Measurements from ENCODE around the gene NXPE2. TPM values are rescaled to one million over a fixed set of nuclear protein-coding genes. Genes with fewer than 3 reads are reported as not detected.

NXPE2 gene
- total RNA-seq, 1 donor from 2014 or later, result not detected

- intact Hi-C loops (cut with micrococcal nuclease), result no loop called here
- Mint-ChIP-seq H3K4me1 (no peaks in the 10 kb centered on the region), H3K9me3 (peaks cover 8% of the 10 kb centered on the region), H3K27ac (no peak overlapping the region), H3K4me3 (no peak overlapping the region), H3K36me3 (ENCODE audit: low read depth) (no peaks in the 10 kb centered on the region), H3K27me3 (no peaks in the 10 kb centered on the region)
- POLR2A ChIA-PET, result no interaction called here
- ATAC-seq (ENCODE audit: low read depth) (no peak), DNase-seq (no peak)
- CTCF ChIA-PET, result no interaction called here
- TF ChIP-seq CTCF (IDR thresholded peaks at IDR 0.05), result no peak
Measured at GRCh38 chr11:114713756-114714155, 35.4 kb downstream of the NXPE2 start.

GRCh38 chr11:114719562-114719961, 41.2 kb downstream of the NXPE2 start:
- no peak for ATAC-seq (ENCODE audit: low read depth)
- Mint-ChIP-seq H3K27me3 (no peaks in the 10 kb centered on the region), H3K4me3 (no peak overlapping the region), H3K36me3 (ENCODE audit: low read depth) (no peaks in the 10 kb centered on the region), H3K4me1 (no peaks in the 10 kb centered on the region), H3K9me3 (no peaks in the 10 kb centered on the region), H3K27ac (no peak overlapping the region)
- no peak for TF ChIP-seq CTCF (IDR thresholded peaks at IDR 0.05)
- no peak for DNase-seq
- ChIA-PET POLR2A (no interaction called here), CTCF (no interaction called here)
- intact Hi-C loops (cut with micrococcal nuclease), result no loop called here

GRCh38 chr11:114724916-114725524, 46.7 kb downstream of the NXPE2 start:
- H3K27ac Mint-ChIP-seq, result no peak overlapping the region
- CTCF ChIA-PET, result no interaction called here

GRCh38 chr11:114725623-114726022, 47.3 kb downstream of the NXPE2 start:
- H3K27me3 Mint-ChIP-seq, result no peaks in the 10 kb centered on the region
- H3K9me3 Mint-ChIP-seq, result peaks cover 7% of the 10 kb centered on the region
- ChIA-PET CTCF (no interaction called here), POLR2A (no interaction called here)
- H3K36me3 Mint-ChIP-seq (ENCODE audit: low read depth), result no peaks in the 10 kb centered on the region
- DNase-seq, result no peak
- no peaks in the 10 kb centered on the region for H3K4me1 Mint-ChIP-seq
- intact Hi-C loops (cut with micrococcal nuclease), result no loop called here
- H3K4me3 Mint-ChIP-seq, result no peak overlapping the region
- no peak for TF ChIP-seq CTCF (IDR thresholded peaks at IDR 0.05)
- no peak for ATAC-seq (ENCODE audit: low read depth)
- no peak overlapping the region for H3K27ac Mint-ChIP-seq

More at GRCh38 chr11:114724916-114725524, 46.7 kb downstream of the NXPE2 start:
- no peaks in the 10 kb centered on the region for H3K4me1 Mint-ChIP-seq
- POLR2A ChIA-PET, result no interaction called here
- ATAC-seq (ENCODE audit: low read depth), result no peak
- no peak overlapping the region for H3K4me3 Mint-ChIP-seq
- intact Hi-C loops (cut with micrococcal nuclease), result no loop called here
- no peaks in the 10 kb centered on the region for H3K36me3 Mint-ChIP-seq (ENCODE audit: low read depth)
- DNase-seq, result no peak
- TF ChIP-seq CTCF (IDR thresholded peaks at IDR 0.05), result no peak
- H3K27me3 Mint-ChIP-seq, result no peaks in the 10 kb centered on the region
- H3K9me3 Mint-ChIP-seq, result peaks cover 7% of the 10 kb centered on the region

- ATAC-seq (ENCODE audit: low read depth), result no peak
- POLR2A ChIA-PET, result no interaction called here
- CTCF ChIA-PET, result no interaction called here
- no peak for TF ChIP-seq CTCF (IDR thresholded peaks at IDR 0.05)
- intact Hi-C loops (cut with micrococcal nuclease), result loop anchor here (5.0 kb wide), 1 partner anchor 1490 kb away; no protein-coding TSS in a partner anchor
- H3K4me1 Mint-ChIP-seq, result no peaks in the 10 kb centered on the region
- peaks cover 6% of the 10 kb centered on the region for H3K9me3 Mint-ChIP-seq
- H3K27me3 Mint-ChIP-seq, result peaks cover 4% of the 10 kb centered on the region
- no peak for DNase-seq
- no peak overlapping the region for H3K27ac Mint-ChIP-seq
- H3K36me3 Mint-ChIP-seq (ENCODE audit: low read depth), result no peaks in the 10 kb centered on the region
- no peak overlapping the region for H3K4me3 Mint-ChIP-seq
Measured at GRCh38 chr11:114736806-114737205, 58.5 kb downstream of the NXPE2 start.
